Neural cell (in vitro differentiated cells): ENCODE data around the gene ZNF860.

ENCODE experiments used
- EP300 ChIP-seq: fragments of 450-650 bp; conservative IDR thresholded peaks from 2 replicates; pipeline ENCODE4 v1.6.1; 2014; ENCODE audit warnings: antibody characterized with exemption, mild to moderate bottlenecking, moderate library complexity; ENCODE audit not compliant: poor library complexity, severe bottlenecking
- EZH2 ChIP-seq: fragments of 200-600, 300-800 bp; shearing (Covaris generic), sonication (generic); IDR thresholded peaks from 2 replicates; pipeline ENCODE4 v1.6.1; 2014; ENCODE audit warnings: antibody characterized with exemption, low read length, borderline replicate concordance, mild to moderate bottlenecking; ENCODE audit not compliant: insufficient read depth, poor library complexity, severe bottlenecking
- POLR2AphosphoS5 ChIP-seq: IDR thresholded peaks from 2 replicates; pipeline ENCODE4 v1.6.1; 2012
- RAD21 ChIP-seq: fragments of 450-650 bp; conservative IDR thresholded peaks from 2 replicates; pipeline ENCODE4 v1.6.1; 2014; ENCODE audit warnings: antibody characterized with exemption, mild to moderate bottlenecking, moderate library complexity
- SMC3 ChIP-seq: fragments of 450-650 bp; conservative IDR thresholded peaks from 2 replicates; pipeline ENCODE4 v1.6.1; 2014; ENCODE audit warnings: antibody characterized with exemption, mild to moderate bottlenecking, moderate library complexity; ENCODE audit not compliant: poor library complexity
- TAF1 ChIP-seq: IDR thresholded peaks from 2 replicates; pipeline ENCODE4 v1.6.1; 2012; ENCODE audit warnings: low read depth
- TF ChIP-seq, protein P1 (sequence below): fragments of 450-650 bp; IDR thresholded peaks from 2 replicates; pipeline ENCODE4 v1.5.1; 2014; ENCODE audit warnings: antibody characterized with exemption, mild to moderate bottlenecking, moderate library complexity; ENCODE audit not compliant: poor library complexity, severe bottlenecking
- TF ChIP-seq, protein P2 (sequence below): IDR thresholded peaks from 2 replicates; pipeline ENCODE4 v1.6.1; 2012; ENCODE audit warnings: borderline replicate concordance

DNA sequence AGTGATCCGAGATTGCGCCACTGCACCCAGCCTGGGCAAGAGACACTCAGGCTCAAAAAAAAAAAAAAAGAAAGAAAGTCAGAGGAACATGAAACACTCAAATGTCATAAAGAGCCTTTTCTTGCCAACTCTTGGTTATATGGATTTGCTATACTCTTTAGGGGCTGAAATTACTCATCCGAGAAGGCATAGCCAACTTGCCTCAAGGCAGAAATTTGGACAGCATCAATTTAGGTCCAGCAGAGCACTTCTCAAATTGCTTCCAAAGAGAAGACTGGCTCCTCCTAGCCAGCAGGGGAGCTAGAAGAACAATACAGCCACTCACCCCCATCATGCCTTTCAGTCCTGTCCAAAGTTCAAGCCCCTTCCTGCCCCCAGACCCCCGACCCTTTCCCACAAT lies 44.3 kb upstream of the ZNF860 start:
- TF ChIP-seq, protein P1, sequence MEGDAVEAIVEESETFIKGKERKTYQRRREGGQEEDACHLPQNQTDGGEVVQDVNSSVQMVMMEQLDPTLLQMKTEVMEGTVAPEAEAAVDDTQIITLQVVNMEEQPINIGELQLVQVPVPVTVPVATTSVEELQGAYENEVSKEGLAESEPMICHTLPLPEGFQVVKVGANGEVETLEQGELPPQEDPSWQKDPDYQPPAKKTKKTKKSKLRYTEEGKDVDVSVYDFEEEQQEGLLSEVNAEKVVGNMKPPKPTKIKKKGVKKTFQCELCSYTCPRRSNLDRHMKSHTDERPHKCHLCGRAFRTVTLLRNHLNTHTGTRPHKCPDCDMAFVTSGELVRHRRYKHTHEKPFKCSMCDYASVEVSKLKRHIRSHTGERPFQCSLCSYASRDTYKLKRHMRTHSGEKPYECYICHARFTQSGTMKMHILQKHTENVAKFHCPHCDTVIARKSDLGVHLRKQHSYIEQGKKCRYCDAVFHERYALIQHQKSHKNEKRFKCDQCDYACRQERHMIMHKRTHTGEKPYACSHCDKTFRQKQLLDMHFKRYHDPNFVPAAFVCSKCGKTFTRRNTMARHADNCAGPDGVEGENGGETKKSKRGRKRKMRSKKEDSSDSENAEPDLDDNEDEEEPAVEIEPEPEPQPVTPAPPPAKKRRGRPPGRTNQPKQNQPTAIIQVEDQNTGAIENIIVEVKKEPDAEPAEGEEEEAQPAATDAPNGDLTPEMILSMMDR = no peak
- TF ChIP-seq SMC3 (no peak), EP300 (no peak), POLR2AphosphoS5 (no peak), EZH2 (no peak), TAF1 (no peak), RAD21 (no peak)
- TF ChIP-seq, protein P2, sequence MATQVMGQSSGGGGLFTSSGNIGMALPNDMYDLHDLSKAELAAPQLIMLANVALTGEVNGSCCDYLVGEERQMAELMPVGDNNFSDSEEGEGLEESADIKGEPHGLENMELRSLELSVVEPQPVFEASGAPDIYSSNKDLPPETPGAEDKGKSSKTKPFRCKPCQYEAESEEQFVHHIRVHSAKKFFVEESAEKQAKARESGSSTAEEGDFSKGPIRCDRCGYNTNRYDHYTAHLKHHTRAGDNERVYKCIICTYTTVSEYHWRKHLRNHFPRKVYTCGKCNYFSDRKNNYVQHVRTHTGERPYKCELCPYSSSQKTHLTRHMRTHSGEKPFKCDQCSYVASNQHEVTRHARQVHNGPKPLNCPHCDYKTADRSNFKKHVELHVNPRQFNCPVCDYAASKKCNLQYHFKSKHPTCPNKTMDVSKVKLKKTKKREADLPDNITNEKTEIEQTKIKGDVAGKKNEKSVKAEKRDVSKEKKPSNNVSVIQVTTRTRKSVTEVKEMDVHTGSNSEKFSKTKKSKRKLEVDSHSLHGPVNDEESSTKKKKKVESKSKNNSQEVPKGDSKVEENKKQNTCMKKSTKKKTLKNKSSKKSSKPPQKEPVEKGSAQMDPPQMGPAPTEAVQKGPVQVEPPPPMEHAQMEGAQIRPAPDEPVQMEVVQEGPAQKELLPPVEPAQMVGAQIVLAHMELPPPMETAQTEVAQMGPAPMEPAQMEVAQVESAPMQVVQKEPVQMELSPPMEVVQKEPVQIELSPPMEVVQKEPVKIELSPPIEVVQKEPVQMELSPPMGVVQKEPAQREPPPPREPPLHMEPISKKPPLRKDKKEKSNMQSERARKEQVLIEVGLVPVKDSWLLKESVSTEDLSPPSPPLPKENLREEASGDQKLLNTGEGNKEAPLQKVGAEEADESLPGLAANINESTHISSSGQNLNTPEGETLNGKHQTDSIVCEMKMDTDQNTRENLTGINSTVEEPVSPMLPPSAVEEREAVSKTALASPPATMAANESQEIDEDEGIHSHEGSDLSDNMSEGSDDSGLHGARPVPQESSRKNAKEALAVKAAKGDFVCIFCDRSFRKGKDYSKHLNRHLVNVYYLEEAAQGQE = no peak
